ENCODE results near the gene GPRIN3.

DNA sequence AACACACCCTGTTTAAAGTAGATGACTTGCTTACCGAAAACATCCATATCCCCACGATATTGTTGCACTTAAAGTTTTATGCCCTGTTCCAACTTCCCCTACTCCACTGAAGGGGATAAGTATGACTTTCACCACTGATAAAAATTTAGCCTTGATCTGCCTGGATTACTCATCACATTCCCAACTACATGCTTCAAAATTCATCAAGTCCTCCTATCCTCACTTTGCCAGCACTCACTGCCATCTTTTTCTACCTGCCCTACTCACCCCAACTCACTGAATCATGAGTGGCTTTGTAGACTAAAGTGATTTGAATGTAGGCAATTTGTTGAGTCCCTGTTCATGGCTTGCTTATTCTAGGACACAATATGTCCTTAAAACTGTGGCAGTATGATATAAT lies 12.2 kb upstream of the GPRIN3 start:
- TF ChIP-seq EZH2 (IDR thresholded peaks at IDR 0.05) (no peak), SRF (IDR thresholded peaks at IDR 0.05; ENCODE audit: low read depth) (no peak), POLR2AphosphoS5 (IDR thresholded peaks at IDR 0.05; ENCODE audit: low read depth, low read length) (no peak), EZH2phosphoT487 (IDR thresholded peaks at IDR 0.05; ENCODE audit: borderline replicate concordance) (no peak), ZNF274 (IDR thresholded peaks at IDR 0.05; ENCODE audit: low read depth, low read length) (no peak), TCF7L2 (IDR thresholded peaks at IDR 0.05; ENCODE audit: borderline replicate concordance, extremely low read depth, insufficient read depth, insufficient read length) (no peak), FOSL1 (IDR thresholded peaks at IDR 0.05; ENCODE audit: low read depth) (no peak), YY1 (IDR thresholded peaks at IDR 0.05; ENCODE audit: extremely low read depth, insufficient replicate concordance, low read depth, low read length) (no peak), POLR2A (IDR thresholded peaks at IDR 0.05; ENCODE audit: borderline replicate concordance, extremely low read depth, insufficient read depth, insufficient read length) (no peak), ELF1 (IDR thresholded peaks at IDR 0.05; ENCODE audit: borderline replicate concordance, low read depth) (no peak)
- TF ChIP-seq, protein P1, sequence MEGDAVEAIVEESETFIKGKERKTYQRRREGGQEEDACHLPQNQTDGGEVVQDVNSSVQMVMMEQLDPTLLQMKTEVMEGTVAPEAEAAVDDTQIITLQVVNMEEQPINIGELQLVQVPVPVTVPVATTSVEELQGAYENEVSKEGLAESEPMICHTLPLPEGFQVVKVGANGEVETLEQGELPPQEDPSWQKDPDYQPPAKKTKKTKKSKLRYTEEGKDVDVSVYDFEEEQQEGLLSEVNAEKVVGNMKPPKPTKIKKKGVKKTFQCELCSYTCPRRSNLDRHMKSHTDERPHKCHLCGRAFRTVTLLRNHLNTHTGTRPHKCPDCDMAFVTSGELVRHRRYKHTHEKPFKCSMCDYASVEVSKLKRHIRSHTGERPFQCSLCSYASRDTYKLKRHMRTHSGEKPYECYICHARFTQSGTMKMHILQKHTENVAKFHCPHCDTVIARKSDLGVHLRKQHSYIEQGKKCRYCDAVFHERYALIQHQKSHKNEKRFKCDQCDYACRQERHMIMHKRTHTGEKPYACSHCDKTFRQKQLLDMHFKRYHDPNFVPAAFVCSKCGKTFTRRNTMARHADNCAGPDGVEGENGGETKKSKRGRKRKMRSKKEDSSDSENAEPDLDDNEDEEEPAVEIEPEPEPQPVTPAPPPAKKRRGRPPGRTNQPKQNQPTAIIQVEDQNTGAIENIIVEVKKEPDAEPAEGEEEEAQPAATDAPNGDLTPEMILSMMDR (IDR thresholded peaks at IDR 0.05 in 2 of 3, conservative IDR thresholded peaks at IDR 0.05 in 1 of 3; ENCODE audit: borderline replicate concordance in 1 of 3, insufficient read depth in 1 of 3, low read depth in 2 of 3, low read length in 2 of 3), result no peak
- TF ChIP-seq, protein P2, sequence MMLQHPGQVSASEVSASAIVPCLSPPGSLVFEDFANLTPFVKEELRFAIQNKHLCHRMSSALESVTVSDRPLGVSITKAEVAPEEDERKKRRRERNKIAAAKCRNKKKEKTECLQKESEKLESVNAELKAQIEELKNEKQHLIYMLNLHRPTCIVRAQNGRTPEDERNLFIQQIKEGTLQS (IDR thresholded peaks at IDR 0.05), result no peak

Measured in HCT116 (cell line).